ENCODE data around the gene MRPL24. TPM values are rescaled to one million over a fixed set of nuclear protein-coding genes. Genes with fewer than 3 reads are reported as not detected.

Gene MRPL24
- total RNA-seq, 4 donors from 2014 or later, result 50.6 to 84.2 (median 69.9) TPM

GRCh38 chr1:156693848-156694689, 46.8 kb downstream of the MRPL24 start:
- WGBS, 2 donors (ENCODE audit: low coverage in 1 of 2), result 69 to 87% methylated on average over 2 to 3 of the region's 12 CpGs
- Histone ChIP-seq H3K36me3 (no peaks in the 10 kb centered on the region), H3K4me3 (no peak overlapping the region), H3K4me1 (peaks cover 0 to 21% (median 9%) of the 10 kb centered on the region in 3 donors), H3K9me3 (no peaks in the 10 kb centered on the region), H3K27me3 (peaks cover 64% of the 10 kb centered on the region), H3K27ac (no peak overlapping the region)
- ATAC-seq, result no peak
- TF ChIP-seq POLR2A (IDR thresholded peaks at IDR 0.05) (no peak), CTCF (IDR thresholded peaks at IDR 0.05) (no peak), EP300 (IDR thresholded peaks at IDR 0.05) (no peak), POLR2AphosphoS5 (IDR thresholded peaks at IDR 0.05) (no peak)

- H3K27ac ChIP-seq, result no peak overlapping the region
- ATAC-seq, result no peak
- WGBS, 2 donors (ENCODE audit: low coverage in 1 of 2), result 62 to 69% methylated on average over 11 to 12 of the region's 16 CpGs
These were observed 47.7 kb downstream of the MRPL24 start for GRCh38 chr1:156692925-156693847.

GRCh38 chr1:156692441-156692924, 48.4 kb downstream of the MRPL24 start:
- H3K27ac ChIP-seq, result no peak overlapping the region
- WGBS, 2 donors (ENCODE audit: low coverage in 1 of 2), result 23% methylated on average over 3 of the region's 13 CpGs; no CpG with 5 or more reads in 1 of the 2 donors
- H3K27me3 ChIP-seq, result peaks cover 74% of the 10 kb centered on the region

More at GRCh38 chr1:156692925-156693847, 47.7 kb downstream of the MRPL24 start:
- Histone ChIP-seq H3K9me3 (no peaks in the 10 kb centered on the region), H3K4me1 (peaks cover 0 to 22% (median 9%) of the 10 kb centered on the region in 3 donors), H3K36me3 (no peaks in the 10 kb centered on the region), H3K27me3 (peaks cover 72% of the 10 kb centered on the region), H3K4me3 (no peak overlapping the region)
- TF ChIP-seq EP300 (IDR thresholded peaks at IDR 0.05), result no peak
- no peak for TF ChIP-seq CTCF (IDR thresholded peaks at IDR 0.05)
- no peak for TF ChIP-seq POLR2A (IDR thresholded peaks at IDR 0.05)
- TF ChIP-seq POLR2AphosphoS5 (IDR thresholded peaks at IDR 0.05), result no peak

More at GRCh38 chr1:156692441-156692924, 48.4 kb downstream of the MRPL24 start:
- peaks cover 0 to 22% (median 9%) of the 10 kb centered on the region in 3 donors for H3K4me1 ChIP-seq
- no peak for ATAC-seq
- no peak overlapping the region for H3K4me3 ChIP-seq
- TF ChIP-seq EP300 (IDR thresholded peaks at IDR 0.05), result no peak
- no peak for TF ChIP-seq CTCF (IDR thresholded peaks at IDR 0.05)
- TF ChIP-seq POLR2A (IDR thresholded peaks at IDR 0.05), result no peak
- no peak for TF ChIP-seq POLR2AphosphoS5 (IDR thresholded peaks at IDR 0.05)
- H3K9me3 ChIP-seq, result no peaks in the 10 kb centered on the region
- H3K36me3 ChIP-seq, result no peaks in the 10 kb centered on the region
